HG03558 (cell line): Measurements from ENCODE around the gene PMFBP1.

Experiments used
- ATAC-seq: cut with Tn5 transposase; IDR thresholded peaks from one replicate; pipeline ENCODE4 v1.9.1; 2021; ENCODE audit warnings: moderate number of reproducible peaks; ENCODE audit not compliant: unreplicated experiment; ENCODE audit errors: extremely low read depth

PMFBP1 gene

GRCh38 chr16:72137380-72138063 is 34.4 kb downstream of the PMFBP1 start:
- no peak for ATAC-seq

GRCh38 chr16:72134507-72134906 is 37.4 kb downstream of the PMFBP1 start:
- no peak for ATAC-seq

DNA sequence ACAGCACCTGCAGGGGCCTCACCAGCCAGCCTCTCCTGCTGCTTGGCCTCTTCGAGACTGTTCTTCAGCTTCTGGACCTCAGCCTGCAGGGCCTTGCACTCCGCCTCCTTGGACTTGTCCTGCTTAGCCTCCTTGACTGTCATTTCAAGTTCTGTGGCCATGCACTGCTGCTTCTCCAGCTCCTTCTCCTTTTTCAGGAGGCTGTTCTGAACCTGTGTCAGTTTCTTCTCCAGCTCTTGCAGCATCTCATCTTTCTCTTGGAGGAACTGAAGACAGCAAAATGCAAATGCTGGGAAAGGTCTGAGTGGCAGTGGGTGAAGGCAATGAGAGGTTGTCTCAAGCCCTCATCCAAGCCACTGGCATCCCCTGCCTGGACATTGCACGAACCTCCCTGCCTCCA is 39.2 kb downstream of the PMFBP1 start:
- no peak for ATAC-seq

DNA sequence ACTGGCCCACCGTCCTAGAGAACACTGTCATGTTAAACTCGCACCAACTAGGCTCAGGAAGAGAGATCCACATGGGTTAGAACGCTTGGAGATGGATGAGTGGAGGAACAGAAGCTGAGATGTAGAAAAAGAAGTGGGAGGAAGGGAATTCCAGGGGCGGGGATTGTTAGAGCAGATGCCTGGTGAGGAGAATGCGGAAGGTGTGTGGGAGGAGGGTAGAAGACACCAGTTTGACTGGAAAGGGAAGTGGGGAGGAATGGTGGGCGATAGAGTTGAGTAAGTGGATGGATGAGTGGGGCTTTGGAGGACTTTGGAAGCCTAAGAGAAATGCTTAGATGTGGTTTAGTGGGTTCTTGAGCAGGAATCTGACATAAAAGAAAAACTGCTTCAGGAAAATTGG is 40.9 kb downstream of the PMFBP1 start:
- ATAC-seq: no peak

- no peak for ATAC-seq
These were observed 41.8 kb downstream of the PMFBP1 start for GRCh38 chr16:72129976-72130656.

DNA sequence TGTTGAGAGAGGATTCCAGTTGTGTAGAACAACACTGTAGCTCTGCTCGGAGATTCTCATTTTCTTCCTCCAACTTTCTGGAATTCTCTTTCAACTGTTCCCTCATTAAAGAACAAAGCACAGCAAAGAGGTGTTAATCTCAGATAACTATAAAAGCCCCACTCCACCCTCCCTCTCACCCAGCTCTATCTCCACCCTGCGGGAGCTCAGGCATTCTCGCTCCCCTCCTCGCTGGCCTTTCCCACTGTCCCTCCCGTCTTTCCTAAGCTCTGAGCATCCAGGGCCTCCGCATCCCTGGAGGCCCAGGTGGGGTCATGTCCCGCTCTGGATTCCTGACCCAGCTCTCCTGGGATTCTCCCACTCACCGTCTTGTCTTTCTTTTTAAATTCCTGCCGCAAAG is 43.3 kb downstream of the PMFBP1 start:
- no peak for ATAC-seq

DNA sequence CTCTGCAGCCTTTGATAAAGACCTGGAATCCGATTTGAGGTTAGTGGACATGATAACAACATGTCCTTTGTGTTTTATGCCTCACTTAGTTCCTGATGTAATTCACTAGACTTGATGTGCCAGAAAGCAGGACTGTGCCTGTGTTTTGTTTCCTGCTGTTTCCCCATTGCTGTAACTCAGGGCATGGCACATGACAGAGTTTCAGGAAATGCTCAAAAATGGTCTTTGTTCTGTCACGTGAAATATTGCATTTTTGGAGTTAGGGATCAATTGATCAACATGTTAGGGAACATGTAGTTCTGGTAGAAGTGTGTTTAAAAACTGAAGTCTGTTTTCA is 45.6 kb downstream of the PMFBP1 start:
- no peak for ATAC-seq

- ATAC-seq: no peak
These were observed 46.1 kb downstream of the PMFBP1 start for GRCh38 chr16:72125635-72126428.

GRCh38 chr16:72124761-72125634 is 47.0 kb downstream of the PMFBP1 start:
- no peak for ATAC-seq

DNA sequence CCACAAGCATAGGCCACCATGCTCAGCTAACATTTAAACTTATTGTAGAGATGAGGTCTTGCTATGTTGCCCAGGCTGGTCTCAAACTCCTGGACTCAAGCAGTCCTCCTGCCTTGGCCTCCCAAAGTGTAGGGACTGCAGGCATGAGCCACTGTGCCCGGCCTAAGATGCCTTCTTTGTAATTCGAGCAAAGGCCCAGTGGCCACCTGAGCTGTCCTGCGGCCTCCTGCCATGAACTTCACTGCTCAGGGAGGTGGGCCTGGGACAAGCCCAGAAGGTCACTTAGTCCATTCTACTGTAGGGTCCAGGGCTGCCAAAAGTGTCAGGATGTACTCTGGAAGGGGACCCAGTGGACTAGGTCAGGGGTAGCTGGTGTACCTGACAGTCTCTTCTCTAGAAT is 47.8 kb downstream of the PMFBP1 start:
- ATAC-seq: no peak

GRCh38 chr16:72123426-72123825 is 48.5 kb downstream of the PMFBP1 start:
- no peak for ATAC-seq

DNA sequence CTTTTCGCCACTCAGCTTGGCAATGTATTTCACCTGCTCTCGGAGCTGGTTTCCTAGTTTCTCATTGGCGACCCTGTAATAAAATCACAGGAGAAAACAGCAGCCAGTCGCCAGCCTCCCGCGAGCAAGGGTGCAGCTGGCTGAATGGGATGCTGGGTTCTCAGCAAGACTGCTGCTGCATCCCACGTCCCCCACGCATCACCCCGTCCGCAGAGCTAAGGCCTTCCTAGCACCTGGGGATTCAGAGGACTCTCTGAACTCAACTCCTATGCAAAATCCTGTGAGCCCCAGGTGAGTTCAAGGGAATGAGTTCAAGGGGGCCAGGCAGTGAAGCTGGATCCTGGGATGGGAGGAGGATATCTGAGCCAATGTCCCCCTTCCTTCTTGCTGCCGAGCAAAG is 49.0 kb downstream of the PMFBP1 start:
- ATAC-seq: no peak

GRCh38 chr16:72122308-72122707 is 49.6 kb downstream of the PMFBP1 start:
- no peak for ATAC-seq

DNA sequence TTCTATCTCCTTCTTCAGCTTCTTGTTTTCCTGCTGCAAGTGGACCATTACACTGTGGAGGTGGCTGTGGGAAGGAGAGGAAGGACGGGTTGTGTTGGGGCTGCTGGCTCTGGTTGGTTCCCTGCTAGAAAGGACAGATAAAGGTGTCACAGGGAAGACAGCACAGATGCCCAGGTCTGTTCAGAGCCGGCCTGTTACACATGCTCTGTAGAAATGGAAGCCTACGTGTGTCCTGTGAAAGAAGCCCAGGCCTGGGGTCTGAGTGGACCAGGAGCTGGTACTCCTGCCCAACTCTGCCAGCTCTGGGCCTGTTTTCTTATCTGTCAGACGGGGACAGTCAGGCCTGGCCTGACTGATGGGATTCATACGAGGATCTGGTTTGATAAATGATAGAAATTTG is 51.9 kb downstream of the PMFBP1 start:
- no peak for ATAC-seq

DNA sequence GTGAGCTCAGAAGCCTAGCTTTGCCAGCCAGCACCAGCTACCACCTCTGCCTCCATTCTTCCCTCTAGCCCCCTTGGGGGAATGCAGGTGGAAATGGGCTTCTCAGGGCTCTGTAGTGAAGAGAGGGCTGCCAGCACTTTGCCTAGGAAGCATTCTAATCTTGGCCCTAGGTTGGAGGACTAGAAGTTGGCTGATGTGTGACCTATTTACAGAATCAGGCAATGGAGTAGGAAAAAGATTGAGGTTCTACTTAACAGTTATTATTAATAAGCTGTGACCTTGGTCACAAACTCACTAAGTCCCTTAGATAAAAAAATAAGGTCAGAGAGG is 58.4 kb downstream of the PMFBP1 start:
- no peak for ATAC-seq

- ATAC-seq: no peak
These were observed 58.9 kb downstream of the PMFBP1 start for GRCh38 chr16:72112906-72113615.

DNA sequence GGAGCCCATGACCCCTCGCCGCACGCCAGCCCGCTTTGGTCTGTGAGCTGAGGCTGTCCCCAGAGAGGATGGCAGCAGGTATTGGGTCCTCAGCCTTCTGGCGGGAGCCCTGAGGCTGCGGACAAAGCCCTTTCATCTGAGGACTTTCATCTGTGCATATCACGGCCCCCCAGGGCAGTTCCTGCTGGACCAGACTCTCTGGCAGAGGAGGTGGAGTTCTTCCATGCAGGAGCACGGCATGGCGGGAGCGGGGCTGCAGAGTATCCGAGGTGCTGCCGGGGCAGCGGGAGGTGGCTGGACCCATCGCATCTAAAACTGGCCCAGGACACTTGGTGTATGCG is 59.5 kb downstream of the PMFBP1 start:
- no peak for ATAC-seq

DNA sequence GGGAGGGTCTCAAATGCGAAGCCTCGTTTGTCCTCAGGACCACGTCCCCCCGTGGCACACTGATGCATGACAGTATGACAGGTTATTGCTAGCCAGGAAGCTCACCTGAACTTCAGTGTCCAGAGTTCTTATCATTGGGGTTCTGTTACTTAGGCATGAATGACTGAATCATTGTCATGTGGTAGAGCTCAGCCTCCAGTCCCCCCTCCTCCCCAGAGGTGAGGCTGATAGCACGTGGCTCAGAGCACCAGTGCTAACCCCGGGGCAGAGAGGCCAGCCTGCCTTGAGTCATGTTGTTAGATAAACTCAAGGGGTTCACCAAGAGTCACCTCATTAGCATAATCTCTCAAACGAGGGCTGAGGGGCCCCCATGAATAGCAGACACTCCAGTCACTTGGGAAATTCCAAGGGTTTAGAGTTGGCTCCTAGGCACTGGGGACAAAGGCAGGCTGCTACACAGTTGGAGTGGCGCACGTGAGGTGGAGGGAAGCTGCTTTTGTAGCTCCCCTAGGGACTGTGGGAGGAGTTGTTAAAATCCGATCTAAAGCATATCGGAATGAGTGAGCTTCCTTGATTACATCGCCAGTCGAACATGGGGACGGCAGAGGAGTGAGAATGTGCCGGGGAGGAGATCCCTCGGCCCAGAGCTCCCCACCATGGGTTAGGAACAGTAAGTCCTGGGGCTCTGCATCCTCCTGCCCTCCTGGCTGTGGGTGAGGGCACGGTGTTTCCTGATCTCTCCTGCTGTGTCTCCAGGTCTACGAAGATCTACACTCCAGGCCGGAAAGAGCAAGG is 60.1 kb downstream of the PMFBP1 start:
- ATAC-seq: no peak
